Hepatic stellate cell (primary cell): ENCODE measurements around the gene ERBB2.

Experiments
- DNase-seq: peaks from one replicate; pipeline ENCODE4 v3.0.0; 2011; ENCODE audit warnings: low spot score

The ERBB2 gene

GRCh38 chr17:39699818-39700147 is at the start of gene ERBB2:
Gene ERBB2, plus strand, starts transcription at chr17:39700064. Its CDS starts 175 bp downstream, at chr17:39700239.
- peak; percentile 88 for DNase-seq

DNA sequence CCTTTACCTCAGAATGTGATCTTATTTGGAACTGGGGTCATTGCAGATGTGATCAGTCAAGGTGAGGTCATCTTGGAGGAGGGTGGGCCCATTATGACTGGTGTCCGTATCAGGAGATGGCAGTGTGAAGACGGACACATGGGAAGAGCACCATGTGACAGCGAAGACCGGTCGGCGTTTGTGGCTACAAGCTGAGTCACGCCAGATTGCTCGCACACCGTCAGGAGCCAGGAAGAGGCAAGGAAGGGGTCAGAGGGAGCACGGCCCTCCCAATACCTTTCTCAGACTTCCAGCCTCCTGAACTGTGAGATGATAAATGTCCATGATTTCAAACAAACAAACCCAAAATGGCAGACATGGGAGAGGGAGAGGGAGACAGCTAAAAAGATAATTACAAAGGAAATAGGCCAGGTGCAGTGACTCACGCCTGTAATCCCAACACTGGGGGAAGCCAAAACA is 49.7 kb upstream of the ERBB2 start:
- DNase-seq: no peak

- DNase-seq: no peak
These were observed 47.8 kb upstream of the ERBB2 start for GRCh38 chr17:39651923-39652586.

DNA sequence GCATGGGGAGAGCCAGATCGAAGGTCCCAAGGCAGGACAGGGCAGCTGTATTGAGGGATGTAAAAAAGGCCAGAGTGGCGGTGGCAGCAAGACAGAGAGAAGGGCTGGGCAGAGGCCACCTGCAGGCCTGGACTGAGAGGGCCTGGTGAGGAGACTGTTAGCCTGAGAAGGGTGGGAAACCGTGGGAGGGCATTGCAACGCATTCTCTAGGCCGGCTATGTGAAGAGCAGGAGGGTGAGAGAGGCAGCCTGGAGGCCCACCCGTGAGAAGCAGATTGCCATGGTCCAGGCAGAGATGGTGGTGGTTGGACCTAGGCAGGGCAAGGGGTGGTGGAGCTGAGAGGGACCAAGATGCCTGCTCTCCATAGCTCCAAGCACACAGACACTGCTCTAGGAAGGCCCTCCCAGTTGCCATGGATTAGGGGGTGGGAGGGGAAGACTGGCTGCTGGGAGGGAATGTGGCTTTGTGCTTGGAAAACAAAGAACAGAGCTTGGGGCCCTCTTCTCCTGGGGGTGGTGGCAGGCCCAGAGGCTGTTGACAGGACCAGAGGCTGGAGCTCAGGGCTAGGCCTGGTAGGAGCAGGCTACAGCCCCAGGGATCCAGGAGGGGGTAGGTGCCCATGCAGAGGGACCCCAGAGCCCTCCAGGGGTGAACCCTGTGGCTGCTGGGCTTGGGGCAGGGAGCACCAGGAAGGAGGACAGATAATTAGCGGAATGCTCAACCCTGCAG is 47.1 kb upstream of the ERBB2 start:
- DNase-seq: no peak

GRCh38 chr17:39653316-39653661 is 46.6 kb upstream of the ERBB2 start:
- DNase-seq: no peak

- peak; percentile 89 for DNase-seq
These were observed 46.1 kb upstream of the ERBB2 start for GRCh38 chr17:39653662-39654331.

DNA sequence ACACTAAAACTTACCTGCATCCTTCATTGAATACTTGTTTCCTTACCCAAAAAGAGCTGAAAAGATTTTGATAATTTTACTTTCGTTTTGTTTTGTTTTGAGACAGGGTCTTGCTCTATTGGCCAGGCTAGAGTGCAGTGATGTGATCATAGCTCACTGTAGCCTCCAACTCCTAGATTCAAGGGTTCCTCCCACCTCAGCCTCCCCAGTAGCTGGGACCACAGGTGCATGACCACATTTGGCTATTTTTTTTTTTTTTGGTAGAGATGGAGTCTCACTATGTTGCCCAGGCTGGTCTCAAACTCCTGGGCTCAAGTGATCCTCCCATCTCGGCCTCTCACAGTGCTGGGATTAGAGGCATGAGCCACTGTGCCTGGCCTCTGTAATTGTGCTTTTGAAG is 44.8 kb upstream of the ERBB2 start:
- no peak for DNase-seq

DNA sequence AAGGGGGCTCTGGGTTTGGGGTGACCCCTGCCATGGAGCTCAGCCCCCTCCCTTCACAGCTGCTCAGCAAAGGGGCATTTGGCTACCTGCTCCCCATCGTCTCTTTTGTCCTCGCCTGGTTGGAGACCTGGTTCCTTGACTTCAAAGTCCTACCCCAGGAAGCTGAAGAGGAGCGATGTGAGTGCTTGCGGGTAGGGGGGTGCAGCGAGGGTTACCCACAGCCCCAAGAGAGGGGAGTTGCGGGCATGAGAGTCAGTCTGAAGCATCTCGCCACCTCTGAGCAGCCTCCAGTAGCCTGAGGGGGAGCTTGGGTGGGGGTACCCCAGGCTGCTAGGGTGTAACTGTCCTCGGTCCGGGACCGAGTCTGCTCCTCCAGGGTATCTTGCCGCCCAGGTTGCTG is 41.5 kb upstream of the ERBB2 start:
- DNase-seq: no peak

GRCh38 chr17:39658760-39659159 is 41.1 kb upstream of the ERBB2 start:
- DNase-seq: no peak

GRCh38 chr17:39659279-39660010 is 40.4 kb upstream of the ERBB2 start:
- DNase-seq: no peak

- no peak for DNase-seq
These were observed 39.9 kb upstream of the ERBB2 start for GRCh38 chr17:39660011-39660360.

- DNase-seq: no peak
These were observed 39.2 kb upstream of the ERBB2 start for GRCh38 chr17:39660397-39661385.

DNA sequence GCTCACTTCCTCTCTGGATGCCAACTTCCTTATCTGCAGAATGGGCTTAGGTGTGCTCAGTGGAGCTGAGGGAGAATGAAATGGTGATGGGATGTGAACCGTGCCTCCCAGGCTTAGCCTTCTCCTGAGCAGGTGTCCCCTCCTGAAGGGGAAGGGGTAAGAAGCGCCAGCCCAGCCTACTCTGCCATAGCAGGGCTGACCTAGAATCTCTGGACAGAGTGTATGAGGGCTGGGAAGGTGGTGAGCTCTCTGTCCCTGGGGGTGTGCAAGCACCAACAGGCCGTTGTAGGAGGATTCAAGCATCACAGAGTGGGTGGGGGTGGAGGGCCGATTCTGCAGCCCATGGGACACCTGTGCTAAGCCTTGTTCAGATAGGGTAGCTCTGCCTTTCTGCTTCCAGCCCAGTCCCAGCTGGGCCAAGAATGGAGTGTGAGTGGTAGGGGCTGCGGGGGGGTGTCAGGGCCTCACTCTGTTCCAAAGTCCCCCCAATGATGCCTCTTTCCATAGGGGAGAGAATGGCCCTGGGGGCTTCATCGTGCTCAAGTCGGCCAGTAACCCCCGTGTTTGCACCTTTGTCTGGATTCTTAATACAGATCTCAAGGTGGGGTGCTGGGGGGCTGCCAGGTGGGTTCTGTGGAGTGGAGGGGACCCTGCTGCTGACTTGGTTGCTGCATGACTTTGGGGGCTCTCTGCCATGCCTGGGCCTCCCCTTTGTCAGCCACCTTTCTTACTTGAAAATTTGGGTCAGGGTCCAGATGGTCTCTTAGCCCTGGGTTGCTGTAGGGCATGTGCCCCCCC is 37.9 kb upstream of the ERBB2 start:
- DNase-seq: no peak

DNA sequence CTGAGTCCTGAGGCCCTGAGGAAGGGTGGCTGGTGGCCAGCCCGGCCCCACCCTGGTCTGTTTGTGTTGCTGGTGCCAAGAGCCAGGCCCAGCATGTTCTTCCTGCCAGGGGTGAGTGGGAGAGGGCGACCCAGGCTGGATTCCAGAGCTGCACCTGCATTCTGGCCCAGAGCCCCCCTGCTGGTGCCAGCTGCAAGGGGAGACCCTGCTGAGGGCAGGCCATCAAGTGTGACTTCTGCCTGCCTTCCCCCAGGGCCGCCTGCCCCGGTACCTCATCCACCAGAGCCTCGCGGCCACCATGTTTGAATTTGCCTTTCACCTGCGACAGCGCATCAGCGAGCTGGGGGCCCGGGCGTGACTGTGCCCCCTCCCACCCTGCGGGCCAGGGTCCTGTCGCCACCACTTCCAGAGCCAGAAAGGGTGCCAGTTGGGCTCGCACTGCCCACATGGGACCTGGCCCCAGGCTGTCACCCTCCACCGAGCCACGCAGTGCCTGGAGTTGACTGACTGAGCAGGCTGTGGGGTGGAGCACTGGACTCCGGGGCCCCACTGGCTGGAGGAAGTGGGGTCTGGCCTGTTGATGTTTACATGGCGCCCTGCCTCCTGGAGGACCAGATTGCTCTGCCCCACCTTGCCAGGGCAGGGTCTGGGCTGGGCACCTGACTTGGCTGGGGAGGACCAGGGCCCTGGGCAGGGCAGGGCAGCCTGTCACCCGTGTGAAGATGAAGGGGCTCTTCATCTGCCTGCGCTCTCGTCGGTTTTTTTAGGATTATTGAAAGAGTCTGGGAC is 37.1 kb upstream of the ERBB2 start:
- no peak for DNase-seq

DNA sequence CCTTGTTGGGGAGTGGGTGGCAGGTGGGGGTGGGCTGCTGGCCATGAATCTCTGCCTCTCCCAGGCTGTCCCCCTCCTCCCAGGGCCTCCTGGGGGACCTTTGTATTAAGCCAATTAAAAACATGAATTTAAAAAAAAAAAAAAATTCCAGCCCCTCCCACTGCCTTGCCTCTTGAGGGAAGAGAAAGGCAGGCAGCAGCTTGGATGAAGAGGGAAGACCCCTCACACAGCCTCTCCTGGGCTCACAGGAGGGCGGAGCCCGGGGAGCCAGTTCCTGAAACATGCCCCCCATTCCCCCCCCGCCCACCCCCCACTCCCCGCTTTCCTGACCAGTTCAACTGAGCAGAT is 36.5 kb upstream of the ERBB2 start:
- no peak for DNase-seq

DNA sequence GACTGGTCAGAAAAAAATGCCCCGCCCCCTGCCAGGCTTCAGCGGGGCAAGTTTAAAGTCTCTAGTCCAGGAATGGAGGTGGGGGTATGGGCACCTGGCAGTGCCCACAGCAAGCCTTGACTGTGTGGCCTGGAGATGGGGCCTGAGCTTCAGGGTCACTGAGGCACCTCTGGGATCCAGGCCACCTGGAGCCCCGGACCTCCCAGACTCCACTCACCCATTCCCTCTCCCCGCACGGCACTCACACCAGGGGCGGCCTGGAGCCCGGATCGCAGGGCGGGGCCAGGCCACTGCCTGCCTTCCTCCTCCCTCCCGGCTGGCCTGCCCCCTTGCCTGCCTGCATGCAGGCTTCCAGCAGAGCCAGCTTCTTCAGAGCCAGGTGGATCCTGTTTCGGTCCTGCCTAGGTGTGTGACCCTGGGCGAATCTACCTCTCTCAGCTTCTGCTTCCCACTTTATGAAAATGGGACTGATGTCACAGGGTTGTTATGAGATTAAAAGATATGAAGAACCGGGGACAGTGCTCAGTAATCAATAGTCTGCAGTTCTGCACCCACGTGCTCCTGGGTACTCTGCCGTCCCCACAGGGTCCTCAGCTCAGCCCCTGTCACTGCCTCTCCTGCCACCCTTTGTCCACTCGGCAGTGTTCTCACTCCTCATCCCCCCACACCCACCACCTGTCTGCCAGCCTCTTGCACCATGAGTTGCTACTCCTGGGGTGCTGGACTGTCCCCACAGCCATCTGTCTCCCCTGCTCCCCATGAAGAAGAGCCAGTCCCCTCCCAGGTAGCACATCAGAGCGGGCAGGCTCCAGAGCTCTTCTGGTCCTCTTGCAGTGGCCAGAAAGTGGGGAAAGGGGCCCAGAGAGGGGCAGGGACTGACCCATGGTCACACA is 35.9 kb upstream of the ERBB2 start:
- no peak for DNase-seq

DNA sequence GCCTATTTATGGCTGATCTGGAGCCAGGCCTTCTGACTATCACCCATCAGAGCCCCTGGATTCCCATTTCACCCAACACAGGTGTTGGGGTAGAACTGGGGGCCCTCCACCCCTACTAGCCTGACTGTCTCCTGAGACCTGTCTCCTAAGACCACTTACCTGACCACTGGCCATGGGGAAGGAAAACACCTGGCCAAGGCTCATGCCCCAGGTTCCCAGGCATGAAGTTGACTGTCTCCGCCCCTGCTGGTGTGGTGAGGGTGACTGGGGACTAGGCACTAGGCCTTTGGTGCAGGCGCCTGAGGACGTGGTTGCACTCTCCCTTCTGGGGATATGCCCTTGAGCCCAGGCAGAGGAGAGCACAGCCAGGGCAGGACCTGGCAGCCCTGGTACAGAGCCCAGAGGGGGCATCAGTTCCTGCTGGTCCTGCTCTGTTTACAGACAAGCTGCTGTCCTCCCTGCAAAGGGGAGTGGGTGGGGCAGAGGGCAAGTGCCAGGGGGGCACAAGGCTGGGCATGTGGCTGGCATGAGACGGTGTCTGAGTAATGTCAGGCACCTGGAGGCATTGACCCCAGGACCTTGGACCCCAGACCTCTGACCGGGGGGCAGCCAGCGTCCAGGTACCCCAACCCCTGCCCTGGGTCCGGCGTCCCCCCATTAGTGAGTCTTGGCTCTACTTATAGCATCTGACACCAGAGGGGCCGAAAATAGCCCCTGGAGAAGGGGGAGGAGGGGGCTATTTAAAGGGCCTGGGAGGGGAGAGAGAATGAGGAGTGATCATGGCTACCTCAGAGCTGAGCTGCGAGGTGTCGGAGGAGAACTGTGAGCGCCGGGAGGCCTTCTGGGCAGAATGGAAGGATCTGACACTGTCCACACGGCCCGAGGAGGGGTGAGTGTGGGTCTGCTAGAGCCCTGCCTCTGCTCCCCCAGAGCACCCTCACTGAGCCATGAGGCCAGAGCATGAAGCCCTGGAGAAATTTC is 35.0 kb upstream of the ERBB2 start, which contains the start of gene TCAP:
TCAP (plus strand) TSS at position 769 of the 981 bp plus-strand sequence; CDS start at position 780, 11 bp downstream.
- DNase-seq: no peak
